K562 (cell line): Measurements from ENCODE around the gene NES. TPM values are rescaled to one million over a fixed set of nuclear protein-coding genes. Genes with fewer than 3 reads are reported as not detected.

ENCODE experiments used
- BCLAF1 ChIP-seq, 2 experiments: fragments of 450-650 bp in 1 of 2; IDR thresholded peaks; 2 replicates each; pipeline ENCODE4 v1.6.1; 2011 to 2017; ENCODE audit warnings: low read depth in 2 of 2, antibody characterized with exemption in 1 of 2, borderline replicate concordance in 1 of 2, low read length in 1 of 2, mild to moderate bottlenecking in 1 of 2, mixed read lengths in 1 of 2; ENCODE audit not compliant: control insufficient read depth in 1 of 2
- CTBP1 ChIP-seq: fragments of 450-650 bp; IDR thresholded peaks from 2 replicates; pipeline ENCODE4 v1.6.1; 2016; ENCODE audit warnings: borderline replicate concordance
- DEAF1 ChIP-seq: fragments of 450-650 bp; formaldehyde crosslinking; IDR thresholded peaks from 2 replicates; pipeline ENCODE4 v1.4.0; 2020; ENCODE audit warnings: mild to moderate bottlenecking, moderate library complexity
- HINFP ChIP-seq: fragments of 450-650 bp; conservative IDR thresholded peaks from 2 replicates; pipeline ENCODE4 v1.6.1; 2016; ENCODE audit warnings: missing genetic modification characterization, low read depth, mild to moderate bottlenecking, control low read depth, missing compliant biosample characterization
- MAZ ChIP-seq, 2 experiments: fragments of 450-650 bp in 1 of 2; sonication (generic) in 1 of 2; formaldehyde crosslinking; IDR thresholded peaks in 1 of 2; conservative IDR thresholded peaks in 1 of 2; 2 replicates each; pipeline versions ENCODE4 v1.4.0 to v1.5.0; 2020; ENCODE audit warnings: mild to moderate bottlenecking in 1 of 2, missing genetic modification reagents in 1 of 2
- NCOA1 ChIP-seq: fragments of 450-650 bp; IDR thresholded peaks from 2 replicates; pipeline ENCODE4 v1.6.1; 2016; ENCODE audit warnings: low read depth
- NCOA4 ChIP-seq: fragments of 450-650 bp; IDR thresholded peaks from 2 replicates; pipeline ENCODE4 v1.6.1; 2018; ENCODE audit warnings: mild to moderate bottlenecking; ENCODE audit not compliant: partially characterized antibody
- RBM39 ChIP-seq: fragments of 200-400 bp; formaldehyde crosslinking; optimal IDR thresholded peaks from 2 replicates; pipeline ENCODE3; 2018; ENCODE audit warnings: low read depth, low read length
- SMAD2 ChIP-seq: fragments of 150-350 bp; IDR thresholded peaks from 2 replicates; pipeline ENCODE4 v1.6.1; 2014; ENCODE audit warnings: low read depth, mild to moderate bottlenecking, low read length
- SRF ChIP-seq, 2 experiments: fragments of 250-450, 450-650 bp in 1 of 2; sonication (Bioruptor Pico) in 1 of 2; sonication (generic) in 1 of 2; formaldehyde crosslinking; IDR thresholded peaks; 2 replicates each; pipeline versions ENCODE4 v1.5.0 to v1.5.1; 2020 to 2022; ENCODE audit warnings: mild to moderate bottlenecking in 1 of 2, missing genetic modification reagents in 1 of 2
- STAG1 ChIP-seq: sonication (generic); formaldehyde crosslinking; IDR thresholded peaks from 2 replicates; pipeline ENCODE4 v1.5.0; 2020; ENCODE audit warnings: missing genetic modification reagents, borderline replicate concordance
- STAT6 ChIP-seq: sonication (generic); formaldehyde crosslinking; IDR thresholded peaks from 2 replicates; pipeline ENCODE4 v1.8.1; 2023; ENCODE audit warnings: mild to moderate bottlenecking, missing genetic modification reagents
- TBP ChIP-seq: optimal IDR thresholded peaks from 2 replicates; pipeline ENCODE3; 2011; ENCODE audit warnings: low read depth, low read length, improper control_type of control experiment
- TRIM28 ChIP-seq: fragments of 450-650 bp; IDR thresholded peaks from 2 replicates; pipeline ENCODE4 v1.6.1; 2017
- ZNF512 ChIP-seq: IDR thresholded peaks from 2 replicates; pipeline ENCODE4 v1.6.1; 2016; ENCODE audit warnings: missing genetic modification characterization, missing compliant biosample characterization
- polyA plus RNA-seq, 8 experiments: library from polyadenylated mRNA; depleted of rRNA in 4 of 8; stranded (reverse) in 5 of 8; unstranded in 3 of 8; fragments of >200 nt; fragmentation: Nextera tagmentation in 2 of 8; fragmentation: Illumina TruSeq in 1 of 8; extraction: Ambion mirVana in 2 of 8; extraction: Trizol in 1 of 8; gene quantifications; 2 replicates each; pipeline versions ENCODE4 v1.2.1 to v1.2.3, GENCODE V29; 2011 to 2014; ENCODE audit warnings: inconsistent platforms in 1 of 8, missing spikeins in 1 of 8
- total RNA-seq, 7 experiments: library from RNA; depleted of rRNA in 6 of 7; stranded (reverse); fragments of >200 nt in 6 of 7; fragmentation: Illumina TruSeq in 2 of 7; extraction: Trizol in 2 of 7; gene quantifications; 2 replicates each; pipeline versions ENCODE4 v1.2.1 to v1.2.3, GENCODE V29; 2011 to 2021; ENCODE audit warnings: low replicate concordance in 1 of 7

Gene NES
- total and polyA plus RNA-seq, 9 of the 15 experiments (the other 6 are each of a cell fraction or from before 2014, with no cell fraction given): 0.10 to 8.6 (median 4.2) TPM

GRCh38 chr1:156689035-156689952 lies 12.1 kb upstream of the NES start (continued):
- TF ChIP-seq DEAF1 (peak; percentile 92), SRF (CRISPR knock-in tag; IDR thresholded peaks at IDR 0.05) (peak in 1 of 2 experiments; percentile 57; a peak in 1 of 4 replicates), HINFP (no peak), MAZ (CRISPR knock-in tag; conservative IDR thresholded peaks at IDR 0.05 in 1 of 2, IDR thresholded peaks at IDR 0.05 in 1 of 2) (peak; percentile 72 to 96), CTBP1 (peak; percentile 74), ZNF512 (tag) (no peak), NCOA4 (no peak), NCOA1 (0 out of 2 replicates have a peak, but pooled peaks have one; percentile 11), STAT6 (CRISPR knock-in tag) (0 out of 2 replicates have a peak, but pooled peaks have one; percentile 44), TBP (peak; percentile 42), TRIM28 (peak; percentile 18; the same call in 1 of the 2 replicates), RBM39 (peak; percentile 65), BCLAF1 (IDR thresholded peaks at IDR 0.05; ENCODE audit: borderline replicate concordance in 1 of 2, control insufficient read depth in 1 of 2, low read depth in 2 of 2, low read length in 1 of 2) (no peak), STAG1 (CRISPR knock-in tag) (peak; percentile 62), SMAD2 (no peak)
